Pons (tissue), 1 donor: ENCODE data around the gene SOHLH2.
A peak's percentile ranks its signal among the peaks of the same experiment; 100 is the strongest.

Experiments used
- DNase-seq: peaks from one replicate; pipeline ENCODE4 v3.0.0-alpha.2; 2016; ENCODE audit warnings: low spot score

SOHLH2 gene

DNA sequence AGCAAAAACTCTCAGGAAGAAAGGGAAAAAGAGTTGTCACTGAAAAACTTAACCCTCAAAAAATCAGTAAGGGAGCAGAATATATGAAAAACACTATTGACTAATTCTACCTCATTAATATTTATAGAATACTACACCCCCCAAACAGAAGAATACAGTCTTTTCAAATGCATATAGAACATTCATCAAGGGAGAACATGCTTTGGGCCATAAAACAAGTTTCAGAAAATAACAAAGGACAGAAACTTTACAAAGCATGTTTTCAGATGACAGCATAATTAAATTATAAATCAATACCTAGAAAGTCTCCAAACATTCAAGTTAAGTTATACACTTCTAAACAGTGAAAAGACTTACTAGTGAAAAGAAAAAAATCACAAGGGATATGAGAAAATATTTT lies 30.5 kb downstream of the SOHLH2 start:
- no peak for DNase-seq

DNA sequence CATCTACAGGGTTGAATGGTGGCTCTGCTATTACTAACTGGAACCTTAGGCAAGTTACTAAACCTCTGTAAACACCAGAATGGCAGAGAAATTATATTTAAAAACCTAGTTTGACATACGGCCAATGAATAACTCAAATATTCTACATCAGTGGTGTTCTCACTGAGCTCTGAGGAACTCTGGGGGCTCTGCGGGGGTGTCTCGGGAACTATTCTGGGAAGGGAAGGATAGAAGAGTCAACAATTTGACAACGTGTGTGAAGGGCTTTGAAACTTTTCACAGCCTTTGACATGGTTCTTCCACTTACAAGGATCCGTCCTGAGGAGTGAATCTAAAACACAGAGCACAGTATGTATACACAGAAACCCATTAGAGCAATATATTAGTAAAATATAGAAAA lies 38.7 kb downstream of the SOHLH2 start:
- no peak for DNase-seq

DNA sequence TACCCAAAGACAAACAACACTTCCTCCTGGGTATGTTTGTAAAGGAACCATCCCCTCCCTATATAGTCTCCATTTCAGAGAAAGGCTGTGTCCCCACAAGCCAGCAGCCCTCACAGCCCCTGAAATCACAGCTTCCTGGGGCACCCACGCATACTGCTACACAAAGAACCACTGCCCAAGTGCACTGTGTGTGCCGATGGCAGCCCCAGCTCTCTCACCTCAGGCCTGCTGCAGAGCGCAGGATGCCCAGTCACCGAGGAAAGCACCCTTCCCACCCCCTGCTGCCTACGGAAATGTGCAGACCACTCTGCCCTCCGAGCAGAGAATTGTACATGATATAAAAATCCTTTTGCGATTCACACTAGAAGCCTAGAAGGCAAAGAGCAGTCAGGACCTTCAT lies 39.4 kb downstream of the SOHLH2 start:
- DNase-seq: no peak

DNA sequence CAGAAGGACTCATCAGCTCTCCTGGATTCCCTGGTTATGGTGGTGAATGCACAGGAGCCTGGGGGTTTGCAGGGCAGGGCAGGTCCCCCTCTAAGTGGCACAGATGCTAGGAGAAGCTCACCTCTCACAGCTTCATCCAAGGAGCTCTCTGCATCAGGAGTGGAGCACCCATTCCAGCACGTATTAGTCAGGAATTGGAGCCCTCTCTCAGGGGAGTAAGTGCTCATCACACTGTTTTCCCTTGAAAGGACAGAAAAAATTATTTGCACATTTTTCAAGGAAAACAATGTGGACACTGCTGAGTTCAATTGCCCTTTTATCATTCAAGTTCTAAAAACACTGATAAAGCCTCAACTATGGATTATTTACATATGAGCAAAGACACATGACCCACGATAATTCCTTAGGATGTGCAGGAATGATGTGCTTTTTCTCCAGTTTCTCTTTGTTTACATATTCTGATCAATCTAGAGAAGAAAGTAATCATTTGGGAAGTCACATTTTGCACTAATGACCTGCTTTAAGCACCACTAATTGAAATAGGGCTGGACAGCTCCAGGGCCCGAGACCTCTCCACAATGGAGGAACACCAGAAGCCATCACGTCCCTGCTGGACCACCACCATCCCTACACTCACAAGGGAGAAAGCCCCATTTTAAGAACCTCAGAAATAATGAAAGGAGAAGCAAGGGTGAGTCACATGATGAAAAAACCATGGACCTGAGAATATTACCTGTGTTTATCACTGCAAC lies 40.6 kb downstream of the SOHLH2 start:
- DNase-seq: no peak

DNA sequence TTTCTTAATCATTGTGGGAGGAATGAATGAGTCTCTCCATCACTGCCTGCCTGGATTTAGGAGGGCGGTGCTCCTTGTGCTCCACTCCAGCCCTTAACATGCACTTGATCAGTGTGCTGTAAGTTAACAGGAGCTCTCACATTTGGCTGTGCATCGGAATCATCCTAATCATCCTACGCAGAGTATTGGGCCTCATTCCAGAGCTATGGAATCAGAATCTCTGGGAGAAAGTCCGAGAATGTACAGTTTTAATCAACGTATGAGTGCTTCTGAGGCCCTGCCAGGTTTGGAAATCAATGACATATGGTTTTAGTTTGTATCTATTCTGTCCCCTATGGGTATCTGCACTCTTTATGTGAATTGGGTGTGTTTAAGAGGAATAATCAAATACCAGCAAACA lies 48.3 kb downstream of the SOHLH2 start:
- no peak for DNase-seq

DNA sequence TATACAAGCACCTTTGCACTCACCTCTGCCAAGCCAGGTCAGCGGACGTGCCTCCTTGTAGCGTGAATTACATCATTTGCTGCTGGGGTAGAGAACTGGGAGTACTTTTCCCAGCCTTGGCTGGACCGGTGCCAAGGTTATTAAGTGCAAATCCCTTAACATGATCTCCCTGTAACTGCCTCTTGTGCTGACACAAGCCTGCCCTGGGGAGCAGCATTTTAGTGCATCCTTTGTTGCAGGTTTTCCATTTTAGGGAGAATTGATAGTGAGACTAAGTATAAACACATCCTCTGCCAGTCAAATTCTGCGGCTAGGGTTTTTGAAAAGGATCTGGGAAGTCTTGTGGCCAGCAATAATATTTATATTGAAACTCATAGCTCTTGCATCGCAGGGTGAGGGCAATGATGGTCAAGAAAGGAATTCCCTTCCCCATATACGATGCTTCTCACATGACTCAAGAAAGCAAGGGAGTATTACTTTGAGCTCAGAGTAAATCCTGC lies 50.5 kb downstream of the SOHLH2 start:
- peak; percentile 6 for DNase-seq

DNA sequence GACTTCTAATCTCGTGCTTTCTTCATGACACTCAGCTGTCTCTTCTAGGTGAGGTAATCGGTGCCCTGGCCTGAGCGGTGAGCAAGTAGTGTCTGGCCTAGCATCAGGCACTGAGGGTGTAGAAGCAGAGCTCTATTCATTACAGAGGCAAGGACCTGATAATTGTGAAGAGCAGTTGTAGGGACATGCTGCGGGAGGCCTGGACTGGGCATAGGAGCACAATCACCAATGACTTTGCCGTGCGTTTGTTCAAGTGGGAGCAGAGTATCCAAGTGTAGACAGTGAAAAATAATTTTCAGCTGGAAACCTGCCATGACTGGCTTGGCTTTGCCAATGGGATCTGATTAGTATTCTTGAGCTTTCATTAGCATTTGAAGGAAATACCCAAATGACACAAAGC lies 51.1 kb downstream of the SOHLH2 start:
- DNase-seq: peak; percentile 8

DNA sequence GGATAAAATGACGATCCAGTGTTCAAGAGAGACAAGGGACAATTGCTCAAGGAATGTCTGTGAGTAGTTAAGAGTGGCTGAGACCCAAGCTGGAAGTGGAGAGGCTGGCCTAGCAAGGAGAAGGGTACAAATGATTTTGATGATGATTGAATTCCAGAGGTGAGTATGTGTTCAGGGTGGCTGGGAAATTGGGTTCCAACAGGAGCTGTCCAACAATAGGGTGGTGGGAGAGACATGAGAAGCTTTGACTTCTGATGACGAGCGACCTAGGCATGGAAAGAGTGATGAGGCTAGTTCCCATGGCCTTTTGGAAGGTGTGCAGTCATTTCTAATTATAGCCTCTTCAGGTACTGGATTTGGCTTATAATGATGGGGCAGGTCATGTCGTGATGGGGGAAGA lies 54.1 kb downstream of the SOHLH2 start:
- no peak for DNase-seq

DNA sequence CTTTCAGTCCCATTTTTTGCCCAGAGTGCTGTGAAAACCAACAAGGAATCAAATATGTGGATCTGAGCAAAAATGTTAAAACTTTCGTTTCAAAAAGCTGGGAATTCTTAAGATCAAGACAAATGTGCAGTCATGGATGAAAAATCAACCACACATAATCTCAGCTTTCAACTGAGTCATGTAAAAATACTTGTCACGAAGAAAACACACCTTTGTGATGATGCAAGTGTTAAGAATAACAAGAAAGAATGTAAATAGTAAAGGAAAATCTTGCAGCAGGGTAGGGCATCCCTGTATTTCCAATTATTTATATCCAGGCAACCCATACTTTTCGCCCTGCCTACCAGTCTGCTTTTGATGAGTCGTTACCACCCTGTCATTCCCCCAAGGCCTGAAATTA lies 55.7 kb downstream of the SOHLH2 start:
- no peak for DNase-seq

DNA sequence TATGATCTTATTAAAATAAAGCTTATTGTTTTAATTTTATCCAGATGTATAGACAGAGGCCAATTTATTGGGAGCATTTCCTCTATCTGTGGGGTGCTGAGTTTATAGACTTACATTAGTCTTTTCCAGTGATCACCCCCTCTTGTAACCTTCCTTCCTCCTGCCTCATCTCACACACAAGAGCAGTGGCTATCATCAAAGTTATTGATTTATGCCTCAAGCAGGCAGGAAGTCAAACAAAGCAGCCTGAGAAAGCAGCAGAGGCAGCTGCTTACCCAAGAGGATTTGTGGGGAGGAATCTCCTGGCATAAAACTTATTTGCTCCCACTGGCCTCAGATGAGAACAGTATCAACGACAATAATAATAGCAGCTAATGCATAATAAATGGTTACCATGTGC lies 56.9 kb downstream of the SOHLH2 start:
- DNase-seq: no peak

DNA sequence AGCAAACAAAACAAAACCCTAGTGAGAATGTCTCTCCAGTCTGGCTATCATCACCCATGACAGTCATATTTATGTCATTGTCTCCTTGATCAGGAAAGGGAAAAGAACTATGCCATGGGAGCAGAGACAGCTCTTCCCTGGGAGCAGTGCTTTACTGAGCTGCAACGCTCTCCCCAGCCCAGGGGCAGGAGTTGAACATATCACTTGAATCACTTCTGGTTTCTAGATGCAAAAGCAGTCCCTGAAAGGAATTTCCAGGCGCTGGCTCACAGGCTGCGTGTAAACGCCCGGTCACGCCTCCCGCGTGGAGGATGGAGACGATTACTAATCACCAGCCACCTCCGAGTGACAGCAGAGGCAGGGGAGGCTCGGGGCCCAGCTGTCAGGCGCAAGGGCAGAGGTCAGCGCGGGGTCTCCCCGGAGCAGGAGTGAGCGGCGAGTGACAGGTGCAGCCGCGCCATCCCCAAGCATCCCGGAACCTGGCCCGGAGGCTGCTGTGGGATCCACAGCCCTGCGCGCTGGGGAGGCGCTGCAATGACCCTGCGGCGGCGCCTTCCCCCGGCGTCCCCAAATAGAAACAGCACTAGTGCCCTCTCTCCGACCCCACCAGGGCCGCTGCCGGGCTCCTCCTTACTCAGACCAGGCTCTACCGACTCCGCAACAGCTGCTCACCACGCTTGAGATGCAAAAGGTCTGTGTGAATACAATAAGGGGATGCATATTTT lies 59.6 kb downstream of the SOHLH2 start:
- DNase-seq: no peak

DNA sequence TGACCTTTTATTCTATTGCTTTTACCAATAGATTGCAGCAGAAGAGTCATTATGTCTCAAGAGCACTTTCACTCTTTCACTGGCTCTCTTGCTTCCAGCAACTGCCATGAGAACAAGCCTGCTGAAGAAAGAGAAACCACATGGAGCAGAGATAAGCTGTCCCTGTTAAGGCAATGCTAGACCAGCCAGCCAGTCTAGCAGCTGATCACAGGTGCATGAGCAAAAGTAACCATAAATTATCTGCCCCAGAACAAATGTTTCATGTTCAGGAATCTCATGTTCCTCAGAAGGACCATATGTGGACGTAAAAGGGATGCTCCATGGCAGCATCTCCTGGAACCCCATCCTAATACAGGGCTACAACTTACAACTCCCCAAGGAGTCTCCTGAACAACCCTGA lies 62.8 kb downstream of the SOHLH2 start:
- no peak for DNase-seq

DNA sequence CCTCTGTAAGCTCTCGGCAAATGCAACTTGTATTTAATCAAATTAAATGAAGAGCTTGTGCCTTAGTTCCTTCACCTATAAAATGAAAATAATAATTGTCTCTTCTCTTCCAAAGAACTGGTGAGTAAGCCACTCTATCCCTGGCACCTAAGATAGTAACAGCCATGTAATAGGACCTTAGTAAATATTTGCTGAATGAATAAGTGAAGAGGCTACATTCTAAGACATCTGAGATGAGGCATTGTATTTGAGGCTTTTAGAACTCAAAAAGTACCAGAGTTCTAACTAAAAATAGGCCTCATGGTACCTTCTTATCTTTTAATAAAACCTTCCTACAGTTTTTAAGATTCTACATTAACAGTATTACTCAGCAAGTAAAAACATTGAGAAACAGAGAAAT lies 65.9 kb downstream of the SOHLH2 start:
- DNase-seq: no peak

DNA sequence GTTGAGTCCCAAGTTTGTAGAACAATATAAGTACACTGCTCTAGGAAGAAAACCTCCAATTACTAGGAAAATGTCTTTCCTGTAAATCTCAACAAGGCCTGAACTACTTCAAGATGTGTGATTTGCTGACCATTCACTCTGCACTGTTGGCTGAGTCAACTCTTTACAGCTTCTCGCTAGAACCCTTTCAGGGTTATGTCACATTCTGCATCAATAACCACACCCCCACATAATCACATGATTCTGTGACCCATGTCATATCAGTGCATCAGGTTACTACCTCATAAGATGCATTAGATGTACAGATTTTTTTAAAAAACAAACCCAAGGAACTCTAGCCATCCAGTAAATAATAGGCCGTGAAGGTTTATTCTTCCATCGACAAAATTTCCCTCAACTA lies 67.0 kb downstream of the SOHLH2 start:
- no peak for DNase-seq

DNA sequence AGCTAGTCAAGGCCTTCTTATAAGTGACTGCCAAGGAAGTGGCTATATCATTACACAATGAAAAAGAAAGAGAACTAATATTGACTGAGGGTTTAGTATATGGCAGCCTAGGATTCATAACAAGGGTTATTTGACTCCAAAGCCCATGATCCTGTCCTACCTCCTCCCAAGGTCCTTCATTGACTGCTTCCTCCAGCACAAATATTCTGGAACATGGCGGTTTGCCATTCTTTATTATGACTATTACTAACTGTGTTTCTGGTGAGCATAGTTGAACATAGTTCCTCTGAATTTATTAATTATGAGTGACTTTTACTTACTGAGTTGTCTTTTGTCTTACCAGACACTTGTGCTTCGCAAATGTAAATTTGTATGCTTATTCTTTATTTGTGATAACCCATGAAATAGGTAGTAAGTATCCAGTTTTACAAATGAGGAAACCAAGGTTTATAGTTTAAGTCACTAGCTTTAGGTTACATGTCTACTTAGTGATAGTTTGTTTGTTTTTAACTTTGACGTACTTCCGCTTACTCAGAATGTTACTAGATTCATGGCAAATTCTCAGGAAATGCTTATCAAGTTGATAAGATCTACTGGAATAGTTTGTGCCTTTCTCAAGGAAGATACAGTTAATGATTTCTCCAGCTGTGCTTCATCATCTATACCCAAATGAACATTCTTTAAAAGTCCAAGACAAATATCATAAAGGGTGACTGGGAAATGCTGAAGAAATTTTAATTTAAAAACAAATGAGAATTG lies 67.7 kb downstream of the SOHLH2 start:
- no peak for DNase-seq

DNA sequence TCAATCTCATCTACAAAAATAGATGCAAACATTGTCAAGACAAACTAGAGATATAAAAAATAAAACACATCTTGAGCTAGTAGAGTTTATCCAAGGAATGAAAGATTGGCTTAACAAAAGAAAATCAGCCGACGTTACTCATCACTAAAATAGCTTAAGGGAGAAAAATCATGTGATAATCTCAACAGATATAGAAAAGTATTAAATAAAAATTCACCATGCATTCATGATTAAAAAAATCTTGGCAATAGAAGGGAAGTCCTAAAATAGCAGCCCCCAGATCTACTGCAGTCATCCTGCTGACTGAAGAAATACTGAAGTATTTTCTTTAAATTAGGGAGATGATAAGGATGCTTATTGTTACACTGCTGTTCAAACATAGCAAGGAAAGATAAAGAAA lies 70.6 kb downstream of the SOHLH2 start:
- no peak for DNase-seq

DNA sequence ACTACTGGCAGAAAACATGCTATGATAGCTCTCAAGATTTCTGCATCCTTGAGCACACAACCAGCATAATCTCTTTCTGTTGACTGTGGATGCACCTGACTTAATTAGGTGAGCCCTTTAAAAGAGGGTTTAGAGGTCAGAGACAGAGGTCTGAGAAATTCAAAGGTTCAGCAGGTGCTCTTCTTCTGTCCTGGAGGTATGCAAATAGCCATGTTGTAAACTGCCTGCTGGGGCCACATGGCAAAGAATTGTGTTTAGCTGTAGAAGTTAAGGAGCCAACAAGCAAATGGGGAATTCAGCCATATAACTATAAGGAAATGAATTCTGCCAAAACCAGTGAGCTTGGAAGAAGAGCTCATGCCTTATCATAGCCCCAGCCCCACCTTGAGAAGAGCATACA lies 71.6 kb downstream of the SOHLH2 start:
- no peak for DNase-seq

DNA sequence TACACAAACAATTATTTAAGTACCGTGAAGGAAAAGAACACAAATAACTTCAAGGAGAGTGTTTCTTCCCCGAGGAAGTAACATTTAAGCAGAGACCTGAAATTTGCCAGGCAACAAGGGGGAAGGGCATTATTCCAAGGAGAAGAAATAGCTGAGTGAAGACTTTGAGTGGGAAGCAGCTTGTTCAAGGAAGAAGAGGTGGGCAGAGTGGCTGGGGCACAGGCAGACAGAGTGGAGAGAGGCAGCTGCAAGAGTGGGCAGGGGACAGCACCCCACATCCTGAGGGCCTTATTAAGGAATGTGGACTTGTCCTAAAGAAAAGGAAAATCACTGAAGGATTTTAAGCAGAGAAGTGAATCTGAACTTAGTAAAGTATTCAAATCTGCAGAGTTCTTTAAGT lies 78.5 kb downstream of the SOHLH2 start:
- DNase-seq: no peak

DNA sequence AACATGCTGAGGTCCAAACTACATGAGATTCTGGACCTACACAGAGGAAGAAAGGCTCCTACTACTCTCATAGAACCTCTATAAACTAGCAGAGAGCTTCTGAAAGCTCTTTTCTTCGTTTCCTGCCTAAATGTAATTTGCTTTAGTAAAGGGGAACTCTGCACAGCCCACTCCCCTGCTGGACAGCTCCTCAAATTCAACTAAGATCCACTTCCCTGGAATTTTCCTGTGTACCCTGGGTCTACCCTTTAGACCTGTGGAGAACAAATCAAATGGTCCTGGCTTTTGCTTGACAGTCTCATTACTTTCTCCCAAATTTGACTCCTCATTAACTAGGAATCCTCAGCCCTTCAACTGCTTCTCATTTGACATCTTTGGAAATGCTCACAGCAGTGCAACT lies 79.7 kb downstream of the SOHLH2 start:
- DNase-seq: no peak

DNA sequence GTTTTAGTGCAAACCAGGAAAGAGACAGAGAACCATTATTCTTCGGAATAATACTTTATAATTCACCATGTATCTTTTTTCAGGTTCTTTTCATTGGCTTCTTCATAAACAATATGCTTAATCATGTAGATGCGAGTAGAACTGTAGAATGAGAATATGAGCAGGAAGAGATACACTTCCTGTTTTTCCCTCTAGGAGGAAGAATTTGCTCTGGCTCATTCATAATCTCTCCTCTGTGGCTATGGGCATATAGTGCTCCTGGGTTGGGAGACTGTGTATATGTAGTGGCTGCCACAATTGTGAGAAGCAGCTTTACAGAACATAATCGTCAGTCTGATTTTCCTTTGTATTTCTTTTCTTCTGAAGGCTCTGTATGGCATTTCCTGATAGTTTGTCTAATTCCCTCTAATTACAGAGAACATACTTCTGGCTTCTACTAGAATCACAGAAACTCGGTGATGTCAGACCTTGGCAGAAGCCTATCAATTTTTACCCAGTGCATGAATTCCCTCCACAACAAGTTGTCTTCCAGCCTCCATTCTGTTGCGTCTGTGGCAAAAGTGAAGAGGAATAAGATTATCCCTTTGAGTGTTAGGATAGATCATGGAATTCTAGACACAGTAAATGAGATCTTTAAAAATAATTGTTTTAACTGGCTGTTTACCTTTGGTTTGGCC lies 80.3 kb downstream of the SOHLH2 start:
- DNase-seq: no peak

DNA sequence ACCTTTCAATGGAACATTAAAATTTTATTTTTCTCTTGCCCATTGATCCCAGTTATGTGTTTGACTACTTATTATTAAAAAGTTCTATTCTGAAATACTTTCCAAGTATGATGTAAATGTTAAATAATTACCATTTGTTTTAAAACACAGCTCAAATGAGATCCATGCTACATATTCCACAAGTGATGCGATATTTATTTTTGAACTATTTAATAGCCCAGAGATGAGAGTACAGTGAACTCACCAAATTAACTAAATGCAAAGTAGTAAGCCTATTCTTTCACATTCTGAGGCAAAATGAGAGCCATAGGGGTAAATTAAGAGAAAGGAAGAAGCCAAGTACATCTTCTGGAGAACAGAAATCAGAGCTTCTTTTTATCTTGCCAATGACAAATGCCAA lies 82.0 kb downstream of the SOHLH2 start:
- DNase-seq: no peak

DNA sequence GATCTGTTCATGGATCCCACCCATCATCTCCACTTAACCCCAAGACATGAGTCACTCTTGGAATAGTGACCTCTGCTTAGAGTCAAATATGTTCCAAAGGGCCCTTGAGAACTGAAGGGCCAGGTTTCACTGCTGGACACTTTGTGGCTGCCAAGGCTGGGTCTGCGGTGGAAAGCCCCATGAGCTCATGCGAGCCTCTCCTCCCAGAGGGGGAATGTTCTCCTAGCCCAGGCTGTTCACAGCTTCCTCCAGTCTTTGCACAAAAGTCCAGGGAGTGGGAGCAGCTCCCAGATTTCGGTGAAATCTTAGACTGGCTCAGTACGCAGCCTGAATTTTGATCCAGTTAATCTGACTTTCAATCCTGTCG lies 82.4 kb downstream of the SOHLH2 start:
- no peak for DNase-seq
